Skeletal muscle satellite cell (primary cell): ENCODE measurements around the gene CNTN4.

Source experiments
- H3K27me3 ChIP-seq: 2 replicates; pipeline ENCODE4 v1.7.0; 2013; ENCODE audit warnings: low read length; ENCODE audit not compliant: control insufficient read depth, insufficient read depth
- H3K36me3 ChIP-seq: 2 replicates; pipeline ENCODE4 v1.7.0; 2013; ENCODE audit warnings: mild to moderate bottlenecking, control low read depth, low read length; ENCODE audit not compliant: insufficient read depth
- H3K4me1 ChIP-seq: 2 replicates; pipeline ENCODE4 v1.7.0; 2013; ENCODE audit warnings: low read length; ENCODE audit not compliant: control insufficient read depth, insufficient read depth
- H3K4me2 ChIP-seq: 2 replicates; pipeline ENCODE4 v1.7.0; 2013; ENCODE audit warnings: mild to moderate bottlenecking, low read length
- H3K4me3 ChIP-seq: 2 replicates; pipeline ENCODE4 v1.7.0; 2013; ENCODE audit warnings: low read length
- H3K9ac ChIP-seq: 2 replicates; pipeline ENCODE4 v1.7.0; 2013; ENCODE audit warnings: mild to moderate bottlenecking, low read depth, low read length, moderate library complexity
- H3K9me3 ChIP-seq: replicated peaks from 2 replicates; pipeline ENCODE4 v1.7.0; 2013; ENCODE audit warnings: mild to moderate bottlenecking, control low read depth, low read length

CNTN4 gene

GRCh38 chr3:2851361-2851760, 752.7 kb downstream of the CNTN4 start:
- Histone ChIP-seq H3K4me2 (no peak overlapping the region), H3K27me3 (no peaks in the 10 kb centered on the region), H3K4me3 (no peak overlapping the region), H3K9ac (no peak overlapping the region), H3K9me3 (peaks cover 12% of the 10 kb centered on the region), H3K36me3 (no peaks in the 10 kb centered on the region), H3K4me1 (no peaks in the 10 kb centered on the region)

- H3K36me3 ChIP-seq: no peaks in the 10 kb centered on the region
- H3K4me3 ChIP-seq: no peak overlapping the region
- no peak overlapping the region for H3K4me2 ChIP-seq
- H3K4me1 ChIP-seq: no peaks in the 10 kb centered on the region
- H3K9me3 ChIP-seq: peaks cover 12% of the 10 kb centered on the region
- H3K27me3 ChIP-seq: no peaks in the 10 kb centered on the region
- H3K9ac ChIP-seq: no peak overlapping the region
Measured at GRCh38 chr3:2851835-2852234, 753.2 kb downstream of the CNTN4 start.

- H3K4me3 ChIP-seq: no peak overlapping the region
- no peak overlapping the region for H3K9ac ChIP-seq
- no peak overlapping the region for H3K4me2 ChIP-seq
- H3K9me3 ChIP-seq: peaks cover 12% of the 10 kb centered on the region
- H3K36me3 ChIP-seq: no peaks in the 10 kb centered on the region
- no peaks in the 10 kb centered on the region for H3K27me3 ChIP-seq
- no peaks in the 10 kb centered on the region for H3K4me1 ChIP-seq
Measured at GRCh38 chr3:2853651-2854050, 755.0 kb downstream of the CNTN4 start.

GRCh38 chr3:2856138-2857133, 757.8 kb downstream of the CNTN4 start:
- Histone ChIP-seq H3K9me3 (peaks cover 4% of the 10 kb centered on the region), H3K9ac (no peak overlapping the region)

GRCh38 chr3:2860626-2861025, 762.0 kb downstream of the CNTN4 start:
- Histone ChIP-seq H3K4me2 (no peak overlapping the region), H3K27me3 (no peaks in the 10 kb centered on the region), H3K9ac (no peak overlapping the region), H3K36me3 (no peaks in the 10 kb centered on the region), H3K4me1 (no peaks in the 10 kb centered on the region), H3K4me3 (no peak overlapping the region), H3K9me3 (no peaks in the 10 kb centered on the region)

More at GRCh38 chr3:2856138-2857133, 757.8 kb downstream of the CNTN4 start:
- Histone ChIP-seq H3K4me1 (no peaks in the 10 kb centered on the region), H3K36me3 (no peaks in the 10 kb centered on the region), H3K4me2 (no peak overlapping the region), H3K27me3 (no peaks in the 10 kb centered on the region), H3K4me3 (no peak overlapping the region)

GRCh38 chr3:2861120-2861519, 762.5 kb downstream of the CNTN4 start:
- Histone ChIP-seq H3K9ac (no peak overlapping the region), H3K36me3 (no peaks in the 10 kb centered on the region), H3K4me3 (no peak overlapping the region), H3K9me3 (no peaks in the 10 kb centered on the region), H3K4me1 (no peaks in the 10 kb centered on the region), H3K27me3 (no peaks in the 10 kb centered on the region), H3K4me2 (no peak overlapping the region)

- Histone ChIP-seq H3K27me3 (no peaks in the 10 kb centered on the region), H3K9me3 (no peaks in the 10 kb centered on the region), H3K4me3 (no peak overlapping the region), H3K4me2 (no peak overlapping the region), H3K4me1 (no peaks in the 10 kb centered on the region), H3K36me3 (no peaks in the 10 kb centered on the region), H3K9ac (no peak overlapping the region)
Measured at GRCh38 chr3:2861920-2862319, 763.3 kb downstream of the CNTN4 start.

- H3K27me3 ChIP-seq: no peaks in the 10 kb centered on the region
Measured at GRCh38 chr3:2862366-2862765, 763.7 kb downstream of the CNTN4 start.

GRCh38 chr3:2863127-2863526, 764.5 kb downstream of the CNTN4 start:
- Histone ChIP-seq H3K27me3 (no peaks in the 10 kb centered on the region), H3K36me3 (no peaks in the 10 kb centered on the region), H3K9ac (no peak overlapping the region), H3K4me3 (no peak overlapping the region), H3K4me1 (no peaks in the 10 kb centered on the region), H3K9me3 (no peaks in the 10 kb centered on the region), H3K4me2 (no peak overlapping the region)

More at GRCh38 chr3:2862366-2862765, 763.7 kb downstream of the CNTN4 start:
- Histone ChIP-seq H3K4me1 (no peaks in the 10 kb centered on the region), H3K4me2 (no peak overlapping the region), H3K9me3 (no peaks in the 10 kb centered on the region), H3K4me3 (no peak overlapping the region), H3K36me3 (no peaks in the 10 kb centered on the region), H3K9ac (no peak overlapping the region)

- Histone ChIP-seq H3K27me3 (no peaks in the 10 kb centered on the region), H3K4me3 (no peak overlapping the region), H3K4me2 (no peak overlapping the region), H3K36me3 (no peaks in the 10 kb centered on the region), H3K4me1 (no peaks in the 10 kb centered on the region), H3K9me3 (no peaks in the 10 kb centered on the region), H3K9ac (no peak overlapping the region)
Measured at GRCh38 chr3:2869905-2870304, 771.2 kb downstream of the CNTN4 start.

- Histone ChIP-seq H3K4me2 (no peak overlapping the region), H3K9ac (no peak overlapping the region), H3K36me3 (no peaks in the 10 kb centered on the region), H3K4me1 (no peaks in the 10 kb centered on the region), H3K9me3 (no peaks in the 10 kb centered on the region), H3K4me3 (no peak overlapping the region), H3K27me3 (no peaks in the 10 kb centered on the region)
Measured at GRCh38 chr3:2870724-2871333, 772.2 kb downstream of the CNTN4 start.
